Mucosa of descending colon (tissue), 3 donors: ENCODE results near the gene SPTA1. TPM values are rescaled to one million over a fixed set of nuclear protein-coding genes. Genes with fewer than 3 reads are reported as not detected.

Experiments
- ATAC-seq: fragments of 200-7000 bp; cut with Tn5 transposase; one replicate; pipeline ENCODE4 v1.9.1; 2020; ENCODE audit warnings: mild to moderate bottlenecking, moderate library complexity
- DNase-seq, 3 donors: peaks; one replicate each; pipeline ENCODE4 v3.0.0-alpha.2; 2020
- H3K36me3 ChIP-seq: fragments of 200-600 bp; one replicate; pipeline ENCODE4 v1.8.0; 2021; ENCODE audit warnings: low read depth, mild to moderate bottlenecking
- H3K4me1 ChIP-seq: fragments of 200-600 bp; one replicate; pipeline ENCODE4 v1.8.0; 2021; ENCODE audit warnings: low read depth, mild to moderate bottlenecking
- H3K4me3 ChIP-seq: fragments of 200-600 bp; one replicate; pipeline ENCODE4 v1.8.0; 2021; ENCODE audit warnings: mild to moderate bottlenecking
- H3K9me3 ChIP-seq: fragments of 200-600 bp; one replicate; pipeline ENCODE4 v1.8.0; 2021; ENCODE audit warnings: mild to moderate bottlenecking
- intact Hi-C, 2 donors: fragments of 100-400 bp; cut with DNase I in 1 of 2; cut with micrococcal nuclease in 1 of 2; formaldehyde crosslinking; loops; one replicate each; pipeline versions ENCODE4 v1.11.0 to v1.11.1; 2022; cut with DNase I, micrococcal nuclease
- total RNA-seq, 3 donors: library from RNA; stranded (reverse); fragmentation: NEBNext Ultra II Directional in 2 of 3; extraction: Animal tissue kit (Norgen Biotek cat#: 25700) in 2 of 3; gene quantifications; one replicate each; pipeline versions ENCODE4 v1.2.1 to v1.2.4, GENCODE V29; 2021 to 2023
- TF ChIP-seq, protein P1 (sequence below): fragments of 200-600 bp; IDR thresholded peaks from one replicate; pipeline ENCODE4 v1.8.0; 2022; ENCODE audit warnings: antibody characterized with exemption, mild to moderate bottlenecking
- donor health status: DM: no; HTN: no; CAD: no; lungs with moderate emphysema.
- donor health status: DM: no; HTN: no; CAD: no.
- donor health status: DM: no; HTN: yes; CAD: no.

SPTA1 gene
- total RNA-seq, 3 donors from 2014 or later, result 0.24 to 0.41 TPM; not detected in 1

GRCh38 chr1:158644449-158644848, 42.1 kb downstream of the SPTA1 start:
- TF ChIP-seq, protein P1, sequence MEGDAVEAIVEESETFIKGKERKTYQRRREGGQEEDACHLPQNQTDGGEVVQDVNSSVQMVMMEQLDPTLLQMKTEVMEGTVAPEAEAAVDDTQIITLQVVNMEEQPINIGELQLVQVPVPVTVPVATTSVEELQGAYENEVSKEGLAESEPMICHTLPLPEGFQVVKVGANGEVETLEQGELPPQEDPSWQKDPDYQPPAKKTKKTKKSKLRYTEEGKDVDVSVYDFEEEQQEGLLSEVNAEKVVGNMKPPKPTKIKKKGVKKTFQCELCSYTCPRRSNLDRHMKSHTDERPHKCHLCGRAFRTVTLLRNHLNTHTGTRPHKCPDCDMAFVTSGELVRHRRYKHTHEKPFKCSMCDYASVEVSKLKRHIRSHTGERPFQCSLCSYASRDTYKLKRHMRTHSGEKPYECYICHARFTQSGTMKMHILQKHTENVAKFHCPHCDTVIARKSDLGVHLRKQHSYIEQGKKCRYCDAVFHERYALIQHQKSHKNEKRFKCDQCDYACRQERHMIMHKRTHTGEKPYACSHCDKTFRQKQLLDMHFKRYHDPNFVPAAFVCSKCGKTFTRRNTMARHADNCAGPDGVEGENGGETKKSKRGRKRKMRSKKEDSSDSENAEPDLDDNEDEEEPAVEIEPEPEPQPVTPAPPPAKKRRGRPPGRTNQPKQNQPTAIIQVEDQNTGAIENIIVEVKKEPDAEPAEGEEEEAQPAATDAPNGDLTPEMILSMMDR, result no peak
- intact Hi-C loops, result no loop called here
- ATAC-seq (no peak), DNase-seq (no peak)
- no peaks in the 10 kb centered on the region for H3K4me1 ChIP-seq
- no peak overlapping the region for H3K4me3 ChIP-seq
- no peaks in the 10 kb centered on the region for H3K36me3 ChIP-seq
- no peaks in the 10 kb centered on the region for H3K9me3 ChIP-seq

- ATAC-seq, result no peak
- DNase-seq, result no peak
- no peaks in the 10 kb centered on the region for H3K36me3 ChIP-seq
- intact Hi-C loops, result no loop called here
- no peaks in the 10 kb centered on the region for H3K4me1 ChIP-seq
- TF ChIP-seq, protein P1, result no peak
- H3K9me3 ChIP-seq, result no peaks in the 10 kb centered on the region
- no peak overlapping the region for H3K4me3 ChIP-seq
These were observed 47.6 kb downstream of the SPTA1 start for GRCh38 chr1:158638904-158639303.

DNA sequence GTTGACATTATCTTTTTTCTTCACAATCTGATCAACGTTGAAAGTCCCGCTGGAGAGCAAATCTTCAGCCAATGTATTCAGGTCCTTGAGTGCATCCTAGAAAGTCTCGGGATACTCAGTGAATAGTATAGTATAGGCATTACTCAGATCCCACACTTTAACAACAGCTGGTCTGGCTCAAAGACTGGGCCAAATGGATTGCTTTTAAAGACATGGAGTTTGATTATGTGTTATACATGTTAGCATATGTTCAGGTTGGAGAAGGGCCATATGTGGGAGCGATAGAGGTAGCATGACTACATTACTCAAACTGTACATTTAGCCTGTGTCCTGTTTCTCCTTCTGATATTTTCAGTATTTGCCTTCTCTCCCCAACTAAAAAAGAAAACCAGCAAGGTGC, 48.4 kb downstream of the SPTA1 start:
- intact Hi-C loops, result no loop called here

GRCh38 chr1:158613764-158614163, 72.8 kb downstream of the SPTA1 start:
- intact Hi-C loops, result no loop called here
- Histone ChIP-seq H3K9me3 (no peaks in the 10 kb centered on the region), H3K4me3 (no peak overlapping the region), H3K4me1 (no peaks in the 10 kb centered on the region), H3K36me3 (no peaks in the 10 kb centered on the region)
- DNase-seq (no peak), ATAC-seq (no peak)
- TF ChIP-seq, protein P1, result no peak

More for the DNA sequence above, 48.4 kb downstream of the SPTA1 start:
- Histone ChIP-seq H3K9me3 (no peaks in the 10 kb centered on the region), H3K4me3 (no peak overlapping the region), H3K4me1 (no peaks in the 10 kb centered on the region), H3K36me3 (no peaks in the 10 kb centered on the region)
- ATAC-seq, result no peak
- TF ChIP-seq, protein P1, result no peak
- no peak for DNase-seq

GRCh38 chr1:158611916-158612315, 74.6 kb downstream of the SPTA1 start:
- Histone ChIP-seq H3K4me1 (no peaks in the 10 kb centered on the region), H3K36me3 (no peaks in the 10 kb centered on the region), H3K9me3 (no peaks in the 10 kb centered on the region), H3K4me3 (no peak overlapping the region)
- TF ChIP-seq, protein P1, result no peak
- intact Hi-C loops, result no loop called here
- DNase-seq, result no peak
- no peak for ATAC-seq

DNA sequence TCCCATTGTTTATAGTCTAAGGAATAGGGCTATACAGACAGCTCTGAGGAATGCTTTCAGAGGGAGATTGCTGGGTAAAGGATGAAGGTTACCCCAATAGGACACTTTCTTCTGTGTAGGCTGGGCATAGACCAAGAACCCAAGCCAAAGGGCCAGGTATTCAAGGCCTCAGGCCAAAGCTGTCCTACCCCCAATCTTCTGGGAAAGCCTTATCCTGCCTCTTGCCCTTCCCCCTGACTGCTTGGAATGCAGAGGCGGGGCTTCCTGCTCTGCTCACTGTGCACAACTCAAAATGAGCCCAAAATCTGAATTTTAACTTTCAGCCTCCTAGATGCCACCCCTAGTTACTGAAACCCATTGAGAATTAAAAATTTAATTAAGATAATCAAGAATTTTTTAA, 79.2 kb downstream of the SPTA1 start:
- TF ChIP-seq, protein P1, result no peak
- Histone ChIP-seq H3K36me3 (no peaks in the 10 kb centered on the region), H3K9me3 (no peaks in the 10 kb centered on the region), H3K4me1 (no peaks in the 10 kb centered on the region), H3K4me3 (no peak overlapping the region)
- intact Hi-C loops, result no loop called here
- DNase-seq (no peak), ATAC-seq (no peak)
